Retina (tissue), 1 donor: ENCODE measurements around the gene MYL3.
A peak's percentile ranks its signal among the peaks of the same experiment; 100 is the strongest.
"Not testable (repeated sequence)": the region's sequence is repeated elsewhere in the genome, so short reads cannot be mapped to it uniquely, and the experiment has no call there.

Source experiments
- DNase-seq: peaks from one replicate; pipeline ENCODE4 v3.0.0-alpha.2; 2016

The MYL3 gene

DNA sequence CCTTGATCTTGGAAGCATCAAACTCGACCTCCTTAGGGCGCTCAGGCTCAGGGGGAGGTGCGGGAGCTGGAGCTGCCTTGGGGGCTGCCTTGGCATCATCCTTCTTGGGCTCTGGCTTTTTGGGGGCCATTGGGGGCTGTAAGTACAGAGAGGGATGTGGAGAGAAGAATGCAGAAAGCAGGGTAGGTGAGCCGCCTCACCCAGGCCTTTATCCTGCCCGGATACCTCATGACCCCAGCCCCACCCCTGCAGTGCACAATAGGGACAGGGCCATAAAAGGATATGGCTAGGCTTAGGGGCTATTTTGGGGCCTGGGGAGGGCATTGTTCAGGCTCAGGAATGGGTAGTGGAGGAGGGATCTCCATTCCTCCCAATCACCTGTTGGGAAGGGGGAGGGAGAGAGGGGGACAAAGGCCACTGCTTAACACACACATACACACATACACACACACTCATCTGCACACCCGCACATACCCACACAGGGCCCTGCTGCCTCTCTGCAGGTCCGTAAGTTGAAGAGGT is at the start of gene MYL3:
TSS of gene MYL3 (minus strand) at position 184 of the 522 bp plus-strand sequence. CDS start at position 130, 54 bp downstream.
- DNase-seq = no peak

GRCh38 chr3:46912986-46913385 is 49.7 kb upstream of the MYL3 start:
- no peak for DNase-seq

- not testable (repeated sequence) for DNase-seq
Measured at GRCh38 chr3:46910914-46911313, 47.7 kb upstream of the MYL3 start.

- DNase-seq = no peak
Measured at GRCh38 chr3:46910166-46910760, 47.0 kb upstream of the MYL3 start.

- peak; percentile 91 for DNase-seq
Measured at GRCh38 chr3:46909535-46910161, 46.4 kb upstream of the MYL3 start.

- no peak for DNase-seq
Measured at GRCh38 chr3:46908986-46909534, 45.8 kb upstream of the MYL3 start.

DNA sequence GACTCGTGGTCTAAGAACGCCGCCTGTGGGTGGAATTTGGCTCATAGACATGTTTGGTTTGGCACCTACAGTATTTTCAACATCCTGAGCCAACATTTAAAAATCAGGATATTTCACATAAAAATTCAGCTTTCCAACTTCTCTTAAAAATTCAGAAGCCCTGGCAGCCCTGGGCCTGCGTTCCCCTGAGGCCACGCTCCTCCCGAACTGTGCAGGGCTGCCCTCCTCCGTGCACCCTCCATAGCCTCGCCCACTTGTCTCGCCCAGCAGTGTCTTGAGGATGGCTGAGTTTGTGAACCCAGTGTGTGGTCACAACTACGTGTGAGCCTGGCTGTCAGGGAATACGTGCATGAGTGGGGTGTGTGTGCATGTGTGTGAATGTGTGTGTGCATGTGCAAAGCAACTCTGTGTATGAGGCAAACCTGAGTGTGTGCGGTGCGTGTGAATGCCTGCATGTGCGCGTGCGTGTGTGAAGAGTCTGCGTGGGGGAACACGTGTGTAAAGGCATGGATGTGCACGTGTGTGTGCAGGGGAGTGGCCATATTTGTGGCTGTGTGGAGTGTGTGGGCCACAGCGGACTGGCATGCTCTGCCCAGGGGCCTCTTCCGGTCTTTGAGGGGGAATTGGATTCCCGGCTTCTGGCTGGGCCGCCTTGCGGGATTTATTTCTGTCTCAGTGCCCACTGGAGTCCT is 45.2 kb upstream of the MYL3 start:
- DNase-seq = no peak

DNA sequence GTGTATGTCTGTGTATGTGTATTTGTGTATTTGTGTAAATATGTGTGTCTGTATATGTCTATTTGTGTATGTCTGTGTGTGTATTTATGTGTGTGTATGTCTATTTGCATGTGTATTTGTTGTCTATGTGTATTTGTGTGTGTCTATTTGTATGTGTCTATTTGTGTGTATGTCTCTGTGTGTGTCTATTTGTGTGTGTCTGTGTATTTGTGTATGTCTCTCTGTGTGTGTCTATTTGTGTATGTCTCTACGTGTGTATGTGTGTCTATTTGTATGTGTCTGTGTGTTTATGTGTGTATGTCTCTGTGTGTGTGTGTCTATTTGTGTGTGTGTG is 44.7 kb upstream of the MYL3 start:
- no peak for DNase-seq

- DNase-seq = no peak
Measured at GRCh38 chr3:46907271-46907670, 44.0 kb upstream of the MYL3 start.

GRCh38 chr3:46906471-46907058 is 43.3 kb upstream of the MYL3 start:
- no peak for DNase-seq

GRCh38 chr3:46905661-46906451 is 42.6 kb upstream of the MYL3 start:
- DNase-seq = no peak

- no peak for DNase-seq
Measured at GRCh38 chr3:46905213-46905560, 41.9 kb upstream of the MYL3 start.

DNA sequence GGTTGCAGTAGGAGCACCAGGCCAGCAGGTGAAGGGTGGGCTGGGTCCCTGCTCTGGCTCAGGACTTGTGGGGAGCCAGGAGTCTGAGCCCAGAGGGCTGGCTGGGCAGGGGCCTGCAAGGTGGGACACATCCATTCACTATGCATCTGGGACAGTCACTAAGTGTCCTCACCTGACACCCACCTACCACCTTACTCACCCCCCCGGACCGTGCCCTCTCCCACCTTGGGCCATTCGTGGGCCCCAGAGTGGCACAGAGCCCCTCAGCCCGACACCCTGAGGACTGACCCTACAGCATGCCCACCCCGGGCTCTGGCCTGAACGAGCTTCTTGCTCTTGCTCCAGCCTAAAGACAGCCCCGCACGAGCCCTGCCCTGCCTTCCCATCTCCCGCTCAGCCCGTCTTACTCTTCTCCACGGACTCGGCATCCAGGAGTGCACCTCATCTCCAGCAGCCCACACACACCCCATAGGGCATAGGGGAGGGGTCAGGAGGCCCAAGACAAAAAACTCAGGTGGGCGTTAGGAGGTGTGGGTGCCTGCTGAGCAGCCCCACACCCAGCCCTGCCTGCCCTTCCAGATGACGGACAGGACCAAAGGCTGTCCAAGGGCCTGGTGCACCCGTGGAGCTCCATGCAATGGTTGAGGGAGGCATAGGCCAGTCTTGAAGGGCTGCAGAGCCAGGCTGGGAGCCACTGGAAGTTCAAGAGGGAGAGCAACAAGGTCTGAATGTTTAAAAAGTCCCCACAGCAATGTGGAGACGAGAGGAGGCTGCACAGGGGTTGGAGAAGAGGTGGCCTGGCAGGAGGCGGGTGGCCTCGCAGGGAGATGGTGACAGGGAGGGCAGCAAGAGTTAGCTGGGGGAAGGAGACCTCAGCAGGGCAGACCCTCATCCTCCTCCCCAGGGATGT is 41.3 kb upstream of the MYL3 start:
- DNase-seq = no peak

GRCh38 chr3:46903341-46904302 is 40.4 kb upstream of the MYL3 start:
- DNase-seq = no peak

- DNase-seq = no peak
Measured at GRCh38 chr3:46902188-46902631, 39.0 kb upstream of the MYL3 start.

DNA sequence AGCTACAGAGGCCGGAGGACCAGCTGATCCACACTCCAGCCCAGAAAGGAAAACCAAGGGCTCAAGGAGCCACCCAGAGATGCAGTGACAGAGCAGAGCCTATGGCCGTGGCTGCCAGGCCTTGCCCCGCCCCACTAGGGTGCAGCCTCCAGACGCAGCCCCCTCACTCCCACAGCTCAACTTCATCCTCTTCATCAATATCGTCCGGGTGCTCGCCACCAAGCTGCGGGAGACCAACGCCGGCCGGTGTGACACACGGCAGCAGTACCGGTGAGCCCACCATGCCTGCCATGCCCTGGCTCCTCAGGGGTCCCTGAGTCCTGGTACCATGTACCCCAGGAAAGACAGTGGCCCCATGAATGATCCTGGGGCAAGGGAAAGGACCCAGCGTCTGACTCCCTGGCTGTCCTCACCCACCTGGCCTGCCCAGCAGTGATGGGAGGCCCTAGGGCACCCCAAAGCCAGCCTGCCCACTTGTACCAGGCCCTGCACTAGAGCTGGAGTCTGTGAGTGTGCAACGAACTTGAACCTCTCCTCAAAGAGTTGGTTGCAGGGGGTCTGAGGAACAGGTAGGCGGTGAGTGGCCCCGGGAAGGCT is 38.4 kb upstream of the MYL3 start:
- DNase-seq = no peak

- no peak for DNase-seq
Measured at GRCh38 chr3:46901061-46901460, 37.8 kb upstream of the MYL3 start.

GRCh38 chr3:46900356-46900755 is 37.1 kb upstream of the MYL3 start:
- no peak for DNase-seq

- no peak for DNase-seq
Measured at GRCh38 chr3:46900007-46900292, 36.7 kb upstream of the MYL3 start.
